NCI-H82 treated with DMSO at 0.1 percent for 48 hours (cell line): ENCODE results near the gene TMEM229B.

Source experiments
- DNase-seq: peaks from one replicate; lab custom pipeline; 2025; ENCODE audit not compliant: unreplicated experiment; lab: John Stamatoyannopoulos, UW

The TMEM229B gene

DNA sequence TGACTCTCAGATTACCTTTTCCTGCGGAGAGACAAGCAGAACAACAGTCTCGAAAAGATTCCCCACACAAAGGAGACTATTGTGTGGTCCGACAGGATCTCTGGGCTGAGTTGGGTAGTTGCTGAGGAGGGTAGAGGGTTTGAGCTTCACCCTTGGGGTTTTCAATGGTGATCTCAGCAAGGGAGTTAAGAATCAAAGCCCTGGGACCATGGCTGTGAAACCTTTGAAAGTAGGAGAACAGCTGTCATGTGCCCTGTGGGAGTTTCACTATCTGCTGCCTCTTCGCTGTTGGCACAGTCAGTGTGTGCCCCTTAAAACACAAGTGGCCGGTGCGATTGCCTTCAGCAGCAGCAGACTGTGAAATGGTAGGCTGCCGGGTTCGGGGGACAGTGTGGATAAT, 62.4 kb downstream of the TMEM229B start:
- no peak for DNase-seq

GRCh38 chr14:67425608-67426007, 62.9 kb downstream of the TMEM229B start:
- DNase-seq: no peak

DNA sequence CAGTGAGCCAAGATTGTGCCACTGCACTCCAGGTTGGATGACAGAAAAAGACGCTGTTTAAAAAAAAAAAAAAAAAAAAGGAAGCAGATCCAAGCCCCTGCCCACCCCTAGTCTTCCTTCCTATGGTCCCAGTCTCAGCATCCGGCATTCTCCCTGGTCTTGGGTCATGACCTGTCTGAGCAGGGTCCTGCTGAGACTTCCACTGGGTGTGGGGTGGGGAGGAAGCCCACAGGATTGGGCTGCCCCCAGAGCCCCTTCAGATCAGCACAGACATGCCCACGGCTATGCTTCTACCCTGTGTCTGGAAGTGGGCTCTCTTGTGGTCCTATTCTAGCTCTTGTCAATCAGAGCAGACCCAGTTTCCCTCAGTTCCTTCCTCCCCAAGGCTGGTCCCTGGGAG, 64.0 kb downstream of the TMEM229B start:
- DNase-seq: no peak

DNA sequence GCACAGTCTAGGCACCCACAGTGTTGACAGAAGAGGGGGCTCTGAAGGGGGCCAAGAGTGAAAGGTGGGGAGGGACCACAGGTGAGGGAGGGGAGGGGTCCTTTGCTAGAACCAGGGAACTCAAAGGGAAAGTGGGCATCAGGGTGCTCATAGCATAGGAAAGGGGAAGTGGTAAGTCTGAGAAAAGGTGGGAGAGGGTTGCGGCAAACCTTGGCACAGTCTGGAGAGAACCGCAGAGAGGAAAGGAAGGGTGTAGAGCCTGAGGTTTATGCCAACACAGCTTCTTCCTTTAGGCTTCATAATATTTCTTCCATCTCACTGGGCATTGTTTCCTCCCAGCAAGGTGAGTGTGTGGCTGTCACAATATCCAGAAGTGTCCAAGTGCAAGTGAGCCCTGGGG, 65.1 kb downstream of the TMEM229B start:
- DNase-seq: no peak

DNA sequence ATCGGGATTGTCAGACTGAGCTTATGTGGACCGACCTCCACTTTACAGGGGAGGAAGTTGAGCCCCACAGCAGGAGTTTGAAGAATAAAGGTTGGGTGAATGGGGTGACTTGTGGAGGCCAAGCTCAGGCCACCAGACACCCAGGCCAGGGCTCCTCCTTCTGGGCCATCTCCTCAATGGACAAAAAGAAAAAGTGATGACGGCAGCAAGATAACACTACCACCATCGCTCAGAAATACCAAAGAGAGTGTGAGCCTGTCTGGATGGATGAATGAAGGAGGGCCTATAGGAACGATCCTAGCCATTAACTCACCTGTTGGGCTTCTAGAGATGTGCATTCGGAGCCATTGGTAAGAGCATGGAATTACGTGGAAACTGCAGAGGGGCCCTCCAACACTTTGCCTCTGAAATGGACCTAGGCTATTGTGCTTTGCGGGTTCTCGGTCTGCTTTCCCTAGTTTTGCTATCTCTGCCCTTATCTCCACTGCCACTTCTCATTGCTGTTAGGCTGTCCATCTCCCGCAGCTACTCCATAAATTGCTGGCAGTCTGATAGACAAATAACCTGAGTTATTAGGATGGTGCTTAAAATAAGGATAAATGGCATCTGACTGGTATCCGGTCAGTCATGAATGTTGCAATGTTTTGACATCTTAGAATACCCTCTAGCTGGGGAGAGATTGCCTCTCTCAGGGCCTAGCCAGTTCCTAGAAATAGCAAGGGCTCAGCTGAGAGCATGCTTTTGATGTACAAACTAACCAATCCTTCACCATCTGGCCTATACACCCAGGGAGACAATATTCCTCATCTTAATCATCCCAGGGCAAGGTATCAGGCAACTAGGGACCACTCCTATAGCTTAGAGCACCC, 66.9 kb downstream of the TMEM229B start:
- no peak for DNase-seq
